Activated naive CD4-positive, alpha-beta T cell treated with anti-CD3 and anti-CD28 coated beads, Interleukin-2, amount 50 U/mL, for 24 hours (primary cell): ENCODE results near the gene MCTP2.
"Not testable (repeated sequence)": the region's sequence is repeated elsewhere in the genome, so short reads cannot be mapped to it uniquely, and the experiment has no call there.

Experiments
- H3K27ac Mint-ChIP-seq: one replicate; pipeline ENCODE4 v1.8.0; 2021; ENCODE audit warnings: mild to moderate bottlenecking, mixed read lengths
- H3K27me3 Mint-ChIP-seq: one replicate; pipeline ENCODE4 v1.8.0; 2021; ENCODE audit warnings: mixed read lengths
- H3K36me3 Mint-ChIP-seq: one replicate; pipeline ENCODE4 v1.8.0; 2021; ENCODE audit warnings: mixed read lengths
- H3K4me1 Mint-ChIP-seq: one replicate; pipeline ENCODE4 v1.8.0; 2021; ENCODE audit warnings: mixed read lengths
- H3K4me3 Mint-ChIP-seq: one replicate; pipeline ENCODE4 v1.8.0; 2021; ENCODE audit warnings: mild to moderate bottlenecking, mixed read lengths
- H3K9me3 Mint-ChIP-seq: one replicate; pipeline ENCODE4 v1.8.0; 2021; ENCODE audit warnings: mixed read lengths

The MCTP2 gene

DNA sequence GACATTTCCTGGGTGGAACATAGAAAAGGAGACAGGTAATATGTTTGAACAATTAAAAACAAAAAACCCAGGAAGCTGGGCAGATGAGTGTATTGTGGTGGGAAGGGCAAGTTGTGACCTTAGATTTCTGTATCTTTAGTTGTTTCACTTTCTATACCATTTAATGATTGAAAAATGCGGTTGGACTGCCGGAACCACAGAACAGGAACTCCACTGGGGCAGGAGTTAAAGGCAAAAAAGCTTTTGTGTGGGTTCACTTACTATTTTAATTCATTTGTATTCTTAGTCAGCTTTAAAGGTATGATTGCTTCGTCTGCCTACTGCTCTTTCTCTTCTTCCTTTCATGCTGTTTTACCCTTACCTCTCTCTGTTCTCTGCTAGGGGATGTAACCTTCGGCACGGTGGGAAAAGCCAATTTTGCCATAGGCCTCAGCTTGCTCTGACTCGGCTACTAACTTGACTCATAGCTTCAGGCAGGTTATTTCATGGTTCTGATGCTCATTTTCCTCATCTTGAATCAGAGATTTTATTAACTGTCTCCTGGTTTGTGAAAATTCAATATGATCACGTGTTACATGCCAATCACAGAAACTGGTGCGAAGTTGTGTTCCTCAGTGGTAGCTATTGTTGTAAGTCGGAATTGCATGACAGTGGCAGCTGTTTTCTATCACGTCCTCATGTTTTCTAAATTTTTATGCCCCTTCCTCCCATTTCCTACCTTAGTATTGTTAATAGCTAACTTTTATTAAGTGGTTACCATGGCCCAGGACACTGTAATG is 1.6 kb upstream of the MCTP2 start:
- Mint-ChIP-seq H3K4me3 (peak overlapping the region; percentile 92), H3K4me1 (peaks cover 59% of the 10 kb centered on the region)

DNA sequence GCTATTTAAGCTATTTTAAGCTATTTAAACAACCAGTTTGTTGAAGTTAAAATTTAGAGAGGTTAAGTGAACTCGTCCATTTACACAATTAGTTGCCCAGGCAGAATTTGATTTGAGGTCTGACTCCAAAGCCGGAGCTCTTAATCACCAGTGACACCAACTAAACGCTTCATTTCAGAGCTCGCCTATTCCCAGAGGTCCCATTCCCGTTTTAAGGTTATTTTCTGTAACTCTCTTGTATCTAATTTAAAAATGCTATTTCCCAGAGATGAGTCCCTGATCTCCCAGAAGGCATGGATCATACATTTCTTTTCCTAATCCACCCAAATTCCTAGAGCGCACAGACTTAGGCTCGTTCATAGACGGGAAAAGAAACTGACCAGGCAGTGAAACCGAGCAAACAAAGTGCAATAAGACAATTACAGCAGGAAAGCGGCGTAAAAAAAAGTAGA is 904 bp upstream of the MCTP2 start:
- peaks cover 64% of the 10 kb centered on the region for H3K4me1 Mint-ChIP-seq
- H3K4me3 Mint-ChIP-seq, result peak overlapping the region; percentile 92
- peak overlapping the region; percentile 95 for H3K27ac Mint-ChIP-seq
- no peaks in the 10 kb centered on the region for H3K9me3 Mint-ChIP-seq
- H3K36me3 Mint-ChIP-seq, result no peaks in the 10 kb centered on the region
- no peaks in the 10 kb centered on the region for H3K27me3 Mint-ChIP-seq

More for the DNA sequence above, 1.6 kb upstream of the MCTP2 start:
- Mint-ChIP-seq H3K36me3 (no peaks in the 10 kb centered on the region), H3K27ac (peak overlapping the region; percentile 95), H3K27me3 (no peaks in the 10 kb centered on the region), H3K9me3 (no peaks in the 10 kb centered on the region)

DNA sequence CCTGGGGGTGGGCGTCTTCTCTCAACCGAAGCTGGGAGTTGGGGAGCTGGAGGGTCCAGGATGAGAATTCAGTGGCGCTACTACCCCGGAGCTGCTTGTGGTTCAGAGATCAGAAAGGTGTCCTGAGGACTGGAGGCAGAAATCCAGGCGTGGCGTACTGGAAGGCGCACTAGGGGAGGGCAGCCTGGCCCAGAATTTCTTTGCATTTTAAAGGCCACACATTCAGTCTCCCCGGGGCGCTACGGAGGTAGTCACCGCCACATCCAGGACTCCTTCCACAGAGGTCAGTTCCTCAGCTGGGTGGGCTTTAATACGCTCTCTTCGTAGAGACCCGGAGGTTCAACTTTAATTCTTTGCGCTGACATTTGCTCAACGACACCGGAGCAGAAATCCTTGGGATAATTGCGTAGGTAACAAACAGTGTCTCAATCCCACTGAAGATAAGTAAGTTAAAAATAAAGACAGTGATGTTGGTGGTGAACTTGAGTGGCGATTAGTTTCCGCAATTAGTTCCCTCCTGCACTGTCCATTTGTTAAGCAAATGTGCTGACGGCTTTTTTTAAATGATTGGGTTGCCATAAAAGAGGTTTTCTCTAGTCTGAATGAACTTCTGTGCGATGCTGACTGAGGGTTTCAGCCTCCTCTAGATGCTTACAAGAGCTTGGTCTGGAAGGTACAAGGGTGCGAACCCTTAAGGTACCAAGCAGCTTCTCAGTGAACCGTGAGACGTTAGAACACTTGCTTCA is 535 bp downstream of the MCTP2 start:
- no peak overlapping the region for H3K27ac Mint-ChIP-seq
- peak overlapping the region; percentile 92 for H3K4me3 Mint-ChIP-seq
- H3K27me3 Mint-ChIP-seq, result no peaks in the 10 kb centered on the region
- H3K4me1 Mint-ChIP-seq, result peaks cover 78% of the 10 kb centered on the region
- H3K9me3 Mint-ChIP-seq, result peaks cover 5% of the 10 kb centered on the region
- no peaks in the 10 kb centered on the region for H3K36me3 Mint-ChIP-seq

DNA sequence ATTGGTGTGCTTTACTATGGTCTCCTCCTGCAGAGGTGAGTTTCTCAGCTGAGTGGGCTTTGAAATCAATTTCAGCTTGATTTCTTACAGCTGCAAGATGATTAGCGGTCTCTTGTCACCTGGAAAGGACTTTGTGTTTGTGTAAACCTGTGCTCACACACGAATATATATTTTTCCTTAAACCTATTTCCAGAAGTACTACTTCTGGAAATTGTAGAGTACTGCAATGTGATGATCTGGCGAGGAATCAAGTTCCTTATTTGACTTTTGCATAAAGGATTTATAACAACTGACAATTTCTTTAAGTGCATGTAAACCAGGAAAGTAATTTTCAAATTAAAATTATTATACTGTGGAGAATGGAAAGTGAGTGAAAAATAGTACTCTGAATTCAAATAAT is 2.1 kb downstream of the MCTP2 start:
- Mint-ChIP-seq H3K4me3 (peak overlapping the region; percentile 24), H3K27ac (peak overlapping the region; percentile 20), H3K4me1 (peaks cover 86% of the 10 kb centered on the region), H3K27me3 (no peaks in the 10 kb centered on the region), H3K36me3 (no peaks in the 10 kb centered on the region), H3K9me3 (peaks cover 6% of the 10 kb centered on the region)

DNA sequence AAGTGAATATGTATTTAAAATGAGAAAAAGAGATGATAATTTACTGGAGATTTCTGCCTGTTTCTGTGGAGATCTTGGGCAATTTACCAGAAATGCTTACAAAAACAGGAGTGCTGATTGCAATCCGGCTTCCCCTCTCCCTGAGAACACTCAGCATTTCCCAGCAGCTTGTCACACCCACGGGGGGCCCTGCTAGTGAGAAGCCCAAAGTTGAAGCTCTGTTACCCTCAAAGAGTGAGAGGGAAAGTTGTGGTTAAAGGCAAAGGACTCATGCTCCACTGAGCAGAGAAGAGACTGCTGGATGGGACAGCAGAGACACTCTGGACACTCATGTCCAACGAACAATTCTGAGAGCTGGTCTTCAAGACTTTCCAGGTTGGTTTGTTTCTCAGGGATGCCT is 2.9 kb downstream of the MCTP2 start:
- Mint-ChIP-seq H3K27ac (peak overlapping the region; percentile 82), H3K4me3 (no peak overlapping the region)

DNA sequence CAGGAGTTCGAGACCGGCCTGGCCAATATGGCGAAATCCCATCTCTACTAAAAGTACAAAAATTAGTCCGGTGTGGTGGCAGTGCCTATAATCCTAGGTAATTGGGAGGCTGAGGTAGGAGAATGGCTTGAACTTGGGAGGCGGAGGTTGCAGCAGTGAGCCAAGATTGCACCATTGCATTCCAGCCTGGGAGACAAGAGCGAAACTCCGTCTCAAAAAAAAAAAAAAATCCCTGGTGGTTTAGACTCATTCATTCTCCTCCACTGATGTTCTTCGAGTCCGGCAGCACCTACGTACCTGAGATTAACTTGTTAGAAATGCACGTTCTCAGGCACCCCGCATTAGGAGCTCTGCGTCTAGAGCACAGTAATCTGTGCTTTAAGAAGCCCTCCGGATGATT is 3.7 kb downstream of the MCTP2 start:
- Mint-ChIP-seq H3K9me3 (peaks cover 6% of the 10 kb centered on the region), H3K4me1 (peaks cover 82% of the 10 kb centered on the region), H3K36me3 (no peaks in the 10 kb centered on the region), H3K27ac (no peak overlapping the region), H3K27me3 (no peaks in the 10 kb centered on the region), H3K4me3 (no peak overlapping the region)

More for the DNA sequence above, 2.9 kb downstream of the MCTP2 start:
- Mint-ChIP-seq H3K27me3 (no peaks in the 10 kb centered on the region), H3K4me1 (peaks cover 83% of the 10 kb centered on the region), H3K36me3 (no peaks in the 10 kb centered on the region), H3K9me3 (peaks cover 6% of the 10 kb centered on the region)

DNA sequence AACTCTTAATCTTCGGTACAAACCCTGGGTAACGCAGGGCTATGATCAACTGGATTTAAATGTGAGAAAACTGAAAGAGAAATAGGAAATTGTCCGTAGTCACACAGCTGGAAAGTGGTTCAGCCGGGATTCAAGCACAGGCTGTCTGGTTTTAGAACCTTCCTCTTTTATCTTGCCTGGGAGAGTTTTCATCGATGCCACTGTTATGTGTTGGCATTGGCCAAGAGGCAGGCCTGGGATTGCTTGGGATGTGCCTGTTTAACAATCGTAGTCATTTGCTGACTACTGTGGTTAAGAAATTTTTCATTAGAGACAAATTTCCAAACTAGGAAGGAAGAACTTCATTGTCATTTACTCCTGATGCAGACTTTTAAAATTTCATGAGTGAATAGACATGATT is 4.3 kb downstream of the MCTP2 start:
- H3K36me3 Mint-ChIP-seq, result no peaks in the 10 kb centered on the region
- no peak overlapping the region for H3K27ac Mint-ChIP-seq
- peaks cover 6% of the 10 kb centered on the region for H3K9me3 Mint-ChIP-seq
- peaks cover 81% of the 10 kb centered on the region for H3K4me1 Mint-ChIP-seq
- H3K27me3 Mint-ChIP-seq, result no peaks in the 10 kb centered on the region
- no peak overlapping the region for H3K4me3 Mint-ChIP-seq

DNA sequence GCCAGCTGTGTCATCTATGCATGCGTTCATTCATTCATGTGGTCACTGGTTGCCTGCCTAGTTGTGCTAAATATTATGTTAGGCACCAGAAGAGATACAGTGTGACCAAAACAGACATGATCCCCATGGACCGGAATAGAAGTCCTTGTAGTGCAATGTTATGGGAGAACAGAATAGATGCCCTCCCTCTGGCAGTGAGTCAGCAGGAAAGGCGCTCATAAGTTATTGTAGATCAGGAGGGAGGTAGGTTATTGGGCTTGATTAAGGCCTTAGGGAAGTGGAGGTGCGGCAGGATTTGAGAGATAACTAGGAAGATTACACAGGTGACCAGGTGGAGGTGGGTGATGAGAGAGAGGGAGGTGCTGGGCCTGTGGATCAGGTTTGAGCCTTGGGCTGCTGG is 5.2 kb downstream of the MCTP2 start:
- Mint-ChIP-seq H3K4me3 (no peak overlapping the region), H3K36me3 (no peaks in the 10 kb centered on the region), H3K27ac (peak overlapping the region; percentile 65), H3K9me3 (peaks cover 6% of the 10 kb centered on the region), H3K4me1 (peaks cover 83% of the 10 kb centered on the region), H3K27me3 (no peaks in the 10 kb centered on the region)

DNA sequence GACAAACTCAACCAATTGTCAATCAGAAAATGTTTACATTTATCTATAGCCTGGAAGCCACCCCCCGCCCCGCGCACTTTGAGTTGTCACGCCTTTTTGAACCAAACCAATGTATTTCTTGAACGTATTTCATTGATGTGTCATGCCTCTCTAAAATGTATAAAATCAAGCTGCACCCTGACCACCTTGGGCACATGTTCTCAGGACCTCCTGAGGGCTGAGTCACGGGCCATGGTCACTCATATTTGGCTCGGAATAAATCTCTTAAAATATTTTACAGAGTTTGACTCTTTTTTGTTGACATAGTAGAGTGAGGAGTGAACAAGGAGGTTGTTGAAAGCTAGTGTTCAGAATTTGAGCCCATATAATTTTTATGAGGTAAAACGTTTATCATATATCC is 6.5 kb downstream of the MCTP2 start:
- Mint-ChIP-seq H3K4me3 (no peak overlapping the region), H3K27me3 (no peaks in the 10 kb centered on the region), H3K27ac (no peak overlapping the region), H3K4me1 (peaks cover 75% of the 10 kb centered on the region), H3K9me3 (peaks cover 6% of the 10 kb centered on the region), H3K36me3 (no peaks in the 10 kb centered on the region)

DNA sequence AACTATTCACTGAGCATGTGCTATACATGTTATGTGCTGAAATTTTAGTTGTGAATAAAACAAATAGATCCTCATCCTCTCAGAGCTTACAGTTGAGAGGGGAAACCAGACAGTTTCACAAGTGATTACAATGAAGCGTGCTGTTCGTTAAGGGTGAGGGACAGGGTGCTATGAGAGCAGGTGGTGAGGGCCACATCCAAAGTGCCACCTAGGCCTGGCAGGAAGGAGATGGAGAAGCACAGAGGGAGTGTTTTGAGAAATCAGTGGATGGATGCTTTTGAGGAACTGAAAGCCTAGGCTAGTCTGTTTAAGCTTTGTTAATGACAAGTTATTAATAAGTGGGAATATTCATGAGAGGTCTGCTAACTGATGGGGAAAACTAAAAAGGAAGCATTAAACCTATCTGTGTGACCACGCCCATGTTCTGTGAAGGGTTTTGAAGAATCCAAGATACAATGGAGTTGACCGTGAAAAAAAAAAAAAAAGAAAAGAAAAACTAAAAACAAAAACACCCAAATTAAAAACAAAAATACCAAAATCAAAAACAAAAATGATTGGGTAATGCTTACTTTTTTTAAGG is 7.3 kb downstream of the MCTP2 start:
- H3K36me3 Mint-ChIP-seq, result no peaks in the 10 kb centered on the region
- H3K9me3 Mint-ChIP-seq, result peaks cover 6% of the 10 kb centered on the region
- no peak overlapping the region for H3K4me3 Mint-ChIP-seq
- no peak overlapping the region for H3K27ac Mint-ChIP-seq
- H3K27me3 Mint-ChIP-seq, result no peaks in the 10 kb centered on the region
- H3K4me1 Mint-ChIP-seq, result peaks cover 70% of the 10 kb centered on the region

DNA sequence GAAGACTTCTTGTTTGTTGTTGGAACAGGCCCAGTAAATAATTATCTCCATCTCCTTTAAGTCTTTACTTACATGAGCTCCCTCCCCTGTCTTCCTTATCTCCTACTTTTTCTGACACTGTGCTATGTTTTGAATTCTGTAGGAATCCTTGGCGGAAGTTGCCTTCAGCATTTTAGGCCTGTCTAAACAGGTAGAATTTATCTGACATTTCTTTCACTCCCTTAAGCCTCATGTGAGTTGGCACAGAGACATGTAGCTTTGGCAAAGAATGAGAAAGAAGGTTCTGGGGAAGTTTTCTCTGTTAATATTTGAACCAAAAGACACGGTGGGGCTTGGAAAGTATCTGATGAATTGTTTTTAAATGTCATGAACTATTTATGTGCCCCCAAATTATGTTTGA is 8.1 kb downstream of the MCTP2 start:
- peaks cover 62% of the 10 kb centered on the region for H3K4me1 Mint-ChIP-seq
- no peaks in the 10 kb centered on the region for H3K36me3 Mint-ChIP-seq
- no peaks in the 10 kb centered on the region for H3K27me3 Mint-ChIP-seq
- no peak overlapping the region for H3K4me3 Mint-ChIP-seq
- H3K9me3 Mint-ChIP-seq, result peaks cover 6% of the 10 kb centered on the region
- no peak overlapping the region for H3K27ac Mint-ChIP-seq

DNA sequence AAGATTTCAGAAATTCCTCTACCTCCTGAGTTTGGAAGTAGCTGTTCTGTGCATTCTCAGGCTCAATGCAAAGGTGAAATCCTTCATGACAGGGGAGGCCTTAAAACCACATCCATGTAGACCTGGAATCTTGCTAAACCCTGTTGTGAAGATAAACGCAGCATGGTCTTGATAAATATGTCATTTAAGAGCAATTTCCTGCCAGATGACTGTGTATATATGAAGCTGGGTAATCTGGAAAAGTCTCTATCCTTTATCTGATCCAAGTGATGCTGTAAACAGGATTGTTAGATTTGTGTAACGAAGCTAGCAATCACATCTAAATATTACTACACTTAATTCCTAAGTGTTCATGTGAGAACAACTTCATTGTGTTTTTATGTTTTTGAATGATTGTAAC is 9.1 kb downstream of the MCTP2 start:
- Mint-ChIP-seq H3K9me3 (peaks cover 6% of the 10 kb centered on the region), H3K27me3 (no peaks in the 10 kb centered on the region), H3K4me3 (no peak overlapping the region), H3K36me3 (no peaks in the 10 kb centered on the region), H3K27ac (no peak overlapping the region), H3K4me1 (peaks cover 53% of the 10 kb centered on the region)

DNA sequence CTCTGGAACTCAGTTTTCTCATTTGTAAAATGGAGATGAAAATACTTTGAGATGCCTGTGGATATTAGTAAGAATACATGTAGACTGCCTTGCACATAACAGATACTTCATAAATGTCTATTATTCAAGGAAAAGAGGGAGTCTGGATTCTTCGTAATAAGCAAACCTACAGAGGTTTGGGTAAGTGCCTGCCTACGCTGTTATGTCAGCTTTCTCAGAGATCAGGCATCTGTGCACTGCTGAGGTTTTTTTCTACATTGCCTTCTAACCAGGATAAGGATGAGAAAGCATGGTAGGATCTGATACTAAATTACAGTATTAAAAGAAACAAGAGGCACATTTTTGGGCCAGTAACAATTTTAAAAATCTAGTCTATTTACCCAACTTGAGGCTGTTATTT is 10.9 kb downstream of the MCTP2 start:
- no peak overlapping the region for H3K27ac Mint-ChIP-seq
- H3K4me3 Mint-ChIP-seq, result no peak overlapping the region
- no peaks in the 10 kb centered on the region for H3K9me3 Mint-ChIP-seq
- no peaks in the 10 kb centered on the region for H3K36me3 Mint-ChIP-seq
- peaks cover 37% of the 10 kb centered on the region for H3K4me1 Mint-ChIP-seq
- no peaks in the 10 kb centered on the region for H3K27me3 Mint-ChIP-seq

DNA sequence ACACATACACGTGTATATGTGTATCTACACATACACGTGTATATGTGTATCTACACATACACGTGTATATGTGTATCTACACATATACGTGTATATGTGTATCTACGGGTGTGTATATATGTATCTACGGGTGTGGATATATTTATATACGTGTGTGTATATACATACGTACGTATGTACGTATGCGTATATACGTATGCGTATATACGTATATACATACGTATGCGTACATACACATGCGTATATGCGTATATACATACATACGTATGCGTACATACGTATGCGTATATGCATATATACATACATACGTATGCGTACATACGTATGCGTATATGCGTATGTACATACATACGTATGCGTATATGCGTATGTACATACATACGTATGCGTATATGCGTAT is 11.6 kb downstream of the MCTP2 start:
- H3K27ac Mint-ChIP-seq, H3K4me3 Mint-ChIP-seq, H3K36me3 Mint-ChIP-seq, H3K9me3 Mint-ChIP-seq, H3K27me3 Mint-ChIP-seq: not testable (repeated sequence)
- peaks cover 30% of the 10 kb centered on the region for H3K4me1 Mint-ChIP-seq

DNA sequence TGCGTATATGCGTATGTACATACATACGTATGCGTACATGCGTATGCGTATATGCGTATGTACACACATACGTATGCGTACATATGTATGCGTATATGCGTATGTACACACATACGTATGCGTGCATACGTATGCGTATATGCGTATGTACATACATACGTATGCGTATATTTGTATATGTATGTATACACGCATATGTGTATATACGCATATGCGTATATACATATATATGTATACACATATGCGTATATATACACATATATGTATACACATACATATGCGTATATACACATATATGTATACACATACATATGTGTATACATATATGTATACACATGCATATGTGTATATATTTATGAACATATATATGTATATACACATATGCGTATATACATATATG is 12.1 kb downstream of the MCTP2 start:
- Mint-ChIP-seq H3K4me3 (no peak overlapping the region), H3K4me1 (peaks cover 29% of the 10 kb centered on the region), H3K27ac (no peak overlapping the region), H3K27me3 (no peaks in the 10 kb centered on the region), H3K9me3 (no peaks in the 10 kb centered on the region), H3K36me3 (no peaks in the 10 kb centered on the region)

DNA sequence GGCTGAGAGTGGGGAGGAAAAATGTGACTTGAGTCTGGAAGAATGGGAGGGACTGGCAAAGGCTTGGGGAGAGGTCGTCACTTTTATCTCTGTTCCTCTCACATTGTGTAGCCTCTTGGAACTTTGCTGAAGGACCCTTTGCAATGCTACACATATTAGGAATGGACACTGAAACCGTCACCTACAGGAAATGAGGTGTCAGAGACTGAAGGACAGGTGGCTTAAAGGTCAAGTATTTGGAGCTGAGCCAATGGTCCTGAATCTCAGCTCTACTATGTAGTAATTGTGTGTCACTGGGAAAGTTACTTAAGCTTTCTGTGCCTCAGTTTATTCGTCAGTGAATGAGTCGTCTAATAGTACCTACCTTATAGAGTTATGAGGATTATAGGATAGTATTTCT is 14.7 kb downstream of the MCTP2 start:
- H3K36me3 Mint-ChIP-seq, result peaks cover 1% of the 10 kb centered on the region
- H3K4me3 Mint-ChIP-seq, result no peak overlapping the region
- no peaks in the 10 kb centered on the region for H3K27me3 Mint-ChIP-seq
- no peak overlapping the region for H3K27ac Mint-ChIP-seq
- peaks cover 13% of the 10 kb centered on the region for H3K4me1 Mint-ChIP-seq
- no peaks in the 10 kb centered on the region for H3K9me3 Mint-ChIP-seq
